K562 (cell line): ENCODE measurements around the gene ATRIP. TPM values are rescaled to one million over a fixed set of nuclear protein-coding genes. Genes with fewer than 3 reads are reported as not detected.

Source experiments
- AFF4 ChIP-seq: sonication (generic); formaldehyde crosslinking; IDR thresholded peaks from 2 replicates; pipeline ENCODE4 v1.8.0; 2023; ENCODE audit warnings: mild to moderate bottlenecking, missing genetic modification reagents
- CBX8 ChIP-seq: fragments of 200-600 bp; sonication (generic); IDR thresholded peaks from 2 replicates; pipeline ENCODE4 v1.6.1; 2012; ENCODE audit warnings: borderline replicate concordance, mixed run types, low read depth, mild to moderate bottlenecking, moderate library complexity, mixed read lengths, low read length, control low read depth, inconsistent platforms; ENCODE audit not compliant: poor library complexity, severe bottlenecking; ENCODE audit errors: extremely low read depth
- CHD7 ChIP-seq: fragments of 200-600 bp; sonication (generic); IDR thresholded peaks from one replicate; pipeline ENCODE4 v1.6.1; 2012; ENCODE audit warnings: mild to moderate bottlenecking, low read depth, low read length, inconsistent platforms
- HMG20A ChIP-seq: fragments of 450-650 bp; formaldehyde crosslinking; conservative IDR thresholded peaks from 2 replicates; pipeline ENCODE4 v1.4.0; 2020; ENCODE audit warnings: mild to moderate bottlenecking, mixed read lengths
- MNT ChIP-seq, 2 experiments: fragments of 450-650 bp; conservative IDR thresholded peaks; 2 replicates each; pipeline ENCODE4 v1.6.1; 2017; ENCODE audit warnings: mild to moderate bottlenecking in 2 of 2, moderate library complexity in 2 of 2
- POLR2A ChIP-seq: fragments of 450-650 bp; conservative IDR thresholded peaks from 2 replicates; pipeline ENCODE4 v1.6.1; 2016
- POLR2G ChIP-seq: fragments of 200-400 bp; formaldehyde crosslinking; IDR thresholded peaks from 2 replicates; pipeline ENCODE4 v1.6.1; 2017; ENCODE audit warnings: low read depth, mild to moderate bottlenecking, antibody characterized with exemption, low read length, moderate library complexity
- SRSF7 ChIP-seq: fragments of 200-400 bp; formaldehyde crosslinking; optimal IDR thresholded peaks from 2 replicates; pipeline ENCODE3; 2017; ENCODE audit warnings: mild to moderate bottlenecking, low read depth, low read length
- ZNF586 ChIP-seq: fragments of 450-650 bp; formaldehyde crosslinking; conservative IDR thresholded peaks from 2 replicates; pipeline ENCODE4 v1.4.0; 2020; ENCODE audit warnings: mild to moderate bottlenecking, moderate library complexity
- polyA plus RNA-seq, 8 experiments: library from polyadenylated mRNA; depleted of rRNA in 4 of 8; stranded (reverse) in 5 of 8; unstranded in 3 of 8; fragments of >200 nt; fragmentation: Nextera tagmentation in 2 of 8; fragmentation: Illumina TruSeq in 1 of 8; extraction: Ambion mirVana in 2 of 8; extraction: Trizol in 1 of 8; gene quantifications; 2 replicates each; pipeline versions ENCODE4 v1.2.1 to v1.2.3, GENCODE V29; 2011 to 2014; ENCODE audit warnings: inconsistent platforms in 1 of 8, missing spikeins in 1 of 8
- total RNA-seq, 7 experiments: library from RNA; depleted of rRNA in 6 of 7; stranded (reverse); fragments of >200 nt in 6 of 7; fragmentation: Illumina TruSeq in 2 of 7; extraction: Trizol in 2 of 7; gene quantifications; 2 replicates each; pipeline versions ENCODE4 v1.2.1 to v1.2.3, GENCODE V29; 2011 to 2021; ENCODE audit warnings: low replicate concordance in 1 of 7

Gene ATRIP
- total and polyA plus RNA-seq, 9 of the 15 experiments (the other 6 are each of a cell fraction or from before 2014, with no cell fraction given) = 1.7 to 15.7 (median 10.5) TPM

- no peak for TF ChIP-seq CBX8
- TF ChIP-seq ZNF586 (CRISPR knock-in tag) = no peak
- peak in 1 of 2 experiments; percentile 64; a peak in 2 of 4 replicates for TF ChIP-seq MNT (conservative IDR thresholded peaks at IDR 0.05)
- TF ChIP-seq CHD7 = no peak
- TF ChIP-seq SRSF7 = no peak
- TF ChIP-seq POLR2G = peak; percentile 17
- TF ChIP-seq POLR2A = peak; percentile 42; the same call in 1 of the 2 replicates
- no peak for TF ChIP-seq HMG20A
- TF ChIP-seq AFF4 (CRISPR knock-in tag) = no peak
These were observed 16.4 kb upstream of the ATRIP start, which contains the start of gene PLXNB1 (continued) for GRCh38 chr3:48429960-48430707.
